ENCODE data around the gene ZNF407.
A peak's percentile ranks its signal among the peaks of the same experiment; 100 is the strongest.

Gene ZNF407

GRCh38 chr18:74963820-74964446 lies 366.3 kb downstream of the ZNF407 start:
- no peak overlapping the region for H2AFZ ChIP-seq (ENCODE audit: low read depth, low read length)
- no peak overlapping the region for H3K27ac ChIP-seq (ENCODE audit: low read length)
- ATAC-seq (ENCODE audit: insufficient read depth, low read depth) (peak; percentile 35; the same call in 2 of the 3 replicates), DNase-seq (no peak)
- H3K36me3 ChIP-seq (ENCODE audit: insufficient read depth, low read length) = 0 out of 2 replicates have a peak, but pooled peaks cover 4% of the 10 kb centered on the region
- no peaks in the 10 kb centered on the region for H3K79me2 ChIP-seq (ENCODE audit: insufficient read depth, low read length)
- H3K4me1 ChIP-seq (ENCODE audit: insufficient read depth, low read length) = no peaks in the 10 kb centered on the region
- no peaks in the 10 kb centered on the region for H3K27me3 ChIP-seq (ENCODE audit: insufficient read depth, low read length, poor library complexity)
- H3K9me3 ChIP-seq (ENCODE audit: insufficient read depth, low read length, severe bottlenecking) = peaks cover 3% of the 10 kb centered on the region
- TF ChIP-seq EZH2 (IDR thresholded peaks at IDR 0.05; ENCODE audit: borderline replicate concordance, low read depth, low read length, severe bottlenecking) = no peak
- peak; percentile 29 for TF ChIP-seq CTCF (IDR thresholded peaks at IDR 0.05; ENCODE audit: borderline replicate concordance, extremely low read depth, low read length, poor library complexity, severe bottlenecking)
- H3K9ac ChIP-seq (ENCODE audit: low read depth, low read length) = no peak overlapping the region
- no peak overlapping the region for H3K4me3 ChIP-seq (ENCODE audit: low read depth in 1 of 2, low read length in 2 of 2)
- H3K4me2 ChIP-seq (ENCODE audit: insufficient read depth, low read length) = no peak overlapping the region
- no peaks in the 10 kb centered on the region for H4K20me1 ChIP-seq (ENCODE audit: insufficient read depth, low read length)

- H3K4me3 ChIP-seq (ENCODE audit: low read depth in 1 of 2, low read length in 2 of 2) = no peak overlapping the region
- TF ChIP-seq CTCF (IDR thresholded peaks at IDR 0.05; ENCODE audit: borderline replicate concordance, extremely low read depth, low read length, poor library complexity, severe bottlenecking) = no peak
- TF ChIP-seq EZH2 (IDR thresholded peaks at IDR 0.05; ENCODE audit: borderline replicate concordance, low read depth, low read length, severe bottlenecking) = no peak
- no peak overlapping the region for H3K27ac ChIP-seq (ENCODE audit: low read length)
- H3K9ac ChIP-seq (ENCODE audit: low read depth, low read length) = no peak overlapping the region
- H3K27me3 ChIP-seq (ENCODE audit: insufficient read depth, low read length, poor library complexity) = no peaks in the 10 kb centered on the region
- peaks cover 3% of the 10 kb centered on the region for H3K9me3 ChIP-seq (ENCODE audit: insufficient read depth, low read length, severe bottlenecking)
- no peaks in the 10 kb centered on the region for H4K20me1 ChIP-seq (ENCODE audit: insufficient read depth, low read length)
- no peak overlapping the region for H3K4me2 ChIP-seq (ENCODE audit: insufficient read depth, low read length)
- ATAC-seq (ENCODE audit: insufficient read depth, low read depth) = no peak
- no peak for DNase-seq
- H3K36me3 ChIP-seq (ENCODE audit: insufficient read depth, low read length) = 0 out of 2 replicates have a peak, but pooled peaks cover 4% of the 10 kb centered on the region
- H3K4me1 ChIP-seq (ENCODE audit: insufficient read depth, low read length) = no peaks in the 10 kb centered on the region
- H3K79me2 ChIP-seq (ENCODE audit: insufficient read depth, low read length) = no peaks in the 10 kb centered on the region
- H2AFZ ChIP-seq (ENCODE audit: low read depth, low read length) = no peak overlapping the region
Observed at GRCh38 chr18:74965682-74966081, 368.0 kb downstream of the ZNF407 start.

GRCh38 chr18:74967438-74967837 lies 369.8 kb downstream of the ZNF407 start:
- Histone ChIP-seq H3K79me2 (ENCODE audit: insufficient read depth, low read length) (no peaks in the 10 kb centered on the region), H2AFZ (ENCODE audit: low read depth, low read length) (no peak overlapping the region), H3K9me3 (ENCODE audit: insufficient read depth, low read length, severe bottlenecking) (peaks cover 2% of the 10 kb centered on the region), H3K27me3 (ENCODE audit: insufficient read depth, low read length, poor library complexity) (no peaks in the 10 kb centered on the region), H3K27ac (ENCODE audit: low read length) (no peak overlapping the region), H3K4me3 (ENCODE audit: low read depth in 1 of 2, low read length in 2 of 2) (no peak overlapping the region), H3K36me3 (ENCODE audit: insufficient read depth, low read length) (0 out of 2 replicates have a peak, but pooled peaks cover 1% of the 10 kb centered on the region), H3K4me1 (ENCODE audit: insufficient read depth, low read length) (no peaks in the 10 kb centered on the region), H3K9ac (ENCODE audit: low read depth, low read length) (no peak overlapping the region), H3K4me2 (ENCODE audit: insufficient read depth, low read length) (no peak overlapping the region), H4K20me1 (ENCODE audit: insufficient read depth, low read length) (no peaks in the 10 kb centered on the region)
- no peak for TF ChIP-seq EZH2 (IDR thresholded peaks at IDR 0.05; ENCODE audit: borderline replicate concordance, low read depth, low read length, severe bottlenecking)
- no peak for TF ChIP-seq CTCF (IDR thresholded peaks at IDR 0.05; ENCODE audit: borderline replicate concordance, extremely low read depth, low read length, poor library complexity, severe bottlenecking)
- ATAC-seq (ENCODE audit: insufficient read depth, low read depth) (no peak), DNase-seq (no peak)

Data from DND-41 (cell line).